ENCODE measurements around the gene KMT2A. TPM values are rescaled to one million over a fixed set of nuclear protein-coding genes. Genes with fewer than 3 reads are reported as not detected.
"Not testable (repeated sequence)": the region's sequence is repeated elsewhere in the genome, so short reads cannot be mapped to it uniquely, and the experiment has no call there.

Gene KMT2A
- polyA plus RNA-seq, 3 donors, result 36.0 to 39.2 (median 37.6) TPM

DNA sequence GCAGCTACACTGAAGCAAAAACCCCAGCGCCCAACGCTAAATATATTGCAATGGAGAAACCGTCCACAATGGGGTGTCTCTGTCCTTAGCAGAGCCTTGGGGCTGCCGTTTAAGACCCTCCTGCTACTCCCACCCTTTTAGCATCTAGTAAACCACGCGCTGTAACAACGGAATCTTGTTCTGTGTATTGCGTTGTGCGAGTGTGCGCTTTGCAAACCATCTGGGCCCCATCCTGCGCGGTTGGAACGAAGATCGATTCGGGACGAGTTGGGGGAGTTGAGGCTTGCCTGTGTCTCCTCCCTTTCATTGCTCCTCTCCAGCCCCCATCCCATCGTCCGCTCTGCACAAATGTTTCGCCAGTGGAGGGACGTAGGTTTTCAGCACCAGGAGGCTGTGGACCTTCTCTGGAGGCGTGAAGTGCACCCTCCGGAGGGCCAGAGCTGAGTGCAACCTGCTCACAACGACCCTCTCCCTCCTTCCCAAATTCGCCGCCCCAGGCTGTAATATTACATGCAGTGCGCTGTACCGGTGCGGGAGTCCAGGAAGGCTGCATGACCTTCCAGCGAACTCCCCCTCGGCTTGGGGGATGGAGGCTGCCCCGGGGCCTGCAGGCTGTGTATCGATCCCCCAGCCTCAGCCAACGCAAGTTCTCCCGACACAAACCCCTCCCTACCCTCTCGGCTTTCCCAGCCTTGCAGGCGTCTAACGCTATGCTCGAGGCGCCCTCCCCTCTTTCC is 1.6 kb upstream of the KMT2A start:
- peak in 2 of 3 donors; percentile 27 to 39 for DNase-seq (ENCODE audit: low read depth in 3 of 3, low spot score in 2 of 3)

DNA sequence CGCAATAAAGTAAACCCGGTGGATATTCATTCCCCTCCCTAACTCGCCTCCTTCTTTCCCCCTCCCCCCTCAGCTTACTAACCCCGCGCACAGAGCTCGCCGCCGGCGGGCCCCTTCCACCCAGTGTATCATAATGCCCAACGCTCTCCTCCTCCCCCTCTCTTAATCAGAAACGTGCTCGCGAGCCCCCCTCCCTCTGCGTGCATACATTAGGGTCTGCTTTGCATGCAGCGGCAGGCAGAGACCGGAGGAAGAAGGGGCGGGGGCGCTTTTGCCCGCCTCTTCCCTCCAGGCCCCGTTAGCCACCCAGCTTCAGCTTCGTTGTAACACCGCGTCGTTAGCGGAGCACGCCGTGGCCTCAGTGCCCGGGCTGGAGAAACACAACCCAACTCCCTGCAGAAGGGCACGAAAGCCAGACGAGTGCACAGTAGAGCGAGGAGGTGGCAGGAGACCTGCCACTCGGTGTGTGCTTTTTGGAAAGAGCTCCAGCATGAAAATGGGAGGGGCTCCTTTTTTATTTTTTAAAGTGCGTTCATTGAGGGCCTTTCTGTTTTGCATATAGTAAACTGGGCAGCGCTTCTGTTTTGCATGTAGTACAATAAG is 901 bp upstream of the KMT2A start:
- DNase-seq (ENCODE audit: low read depth in 3 of 3, low spot score in 2 of 3), result peak in 2 of 3 donors; percentile 49 to 50

DNA sequence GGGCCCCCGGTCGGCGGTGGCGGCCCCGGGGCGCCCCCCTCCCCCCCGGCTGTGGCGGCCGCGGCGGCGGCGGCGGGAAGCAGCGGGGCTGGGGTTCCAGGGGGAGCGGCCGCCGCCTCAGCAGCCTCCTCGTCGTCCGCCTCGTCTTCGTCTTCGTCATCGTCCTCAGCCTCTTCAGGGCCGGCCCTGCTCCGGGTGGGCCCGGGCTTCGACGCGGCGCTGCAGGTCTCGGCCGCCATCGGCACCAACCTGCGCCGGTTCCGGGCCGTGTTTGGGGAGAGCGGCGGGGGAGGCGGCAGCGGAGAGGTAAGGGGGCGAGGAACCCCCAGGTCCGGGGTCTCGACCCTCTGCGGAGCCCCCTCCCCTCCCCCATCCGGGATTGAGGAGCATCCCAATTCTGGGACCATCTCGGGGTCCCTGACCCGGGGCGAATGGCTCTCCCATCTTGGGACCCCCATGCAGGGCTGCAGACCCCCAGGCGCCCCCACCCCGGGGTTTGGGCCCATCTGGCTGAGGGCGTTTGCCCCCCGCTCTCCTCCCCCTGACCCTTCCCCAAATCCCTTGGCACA is 431 bp downstream of the KMT2A start:
- DNase-seq (ENCODE audit: low read depth in 3 of 3, low spot score in 2 of 3), result no peak

DNA sequence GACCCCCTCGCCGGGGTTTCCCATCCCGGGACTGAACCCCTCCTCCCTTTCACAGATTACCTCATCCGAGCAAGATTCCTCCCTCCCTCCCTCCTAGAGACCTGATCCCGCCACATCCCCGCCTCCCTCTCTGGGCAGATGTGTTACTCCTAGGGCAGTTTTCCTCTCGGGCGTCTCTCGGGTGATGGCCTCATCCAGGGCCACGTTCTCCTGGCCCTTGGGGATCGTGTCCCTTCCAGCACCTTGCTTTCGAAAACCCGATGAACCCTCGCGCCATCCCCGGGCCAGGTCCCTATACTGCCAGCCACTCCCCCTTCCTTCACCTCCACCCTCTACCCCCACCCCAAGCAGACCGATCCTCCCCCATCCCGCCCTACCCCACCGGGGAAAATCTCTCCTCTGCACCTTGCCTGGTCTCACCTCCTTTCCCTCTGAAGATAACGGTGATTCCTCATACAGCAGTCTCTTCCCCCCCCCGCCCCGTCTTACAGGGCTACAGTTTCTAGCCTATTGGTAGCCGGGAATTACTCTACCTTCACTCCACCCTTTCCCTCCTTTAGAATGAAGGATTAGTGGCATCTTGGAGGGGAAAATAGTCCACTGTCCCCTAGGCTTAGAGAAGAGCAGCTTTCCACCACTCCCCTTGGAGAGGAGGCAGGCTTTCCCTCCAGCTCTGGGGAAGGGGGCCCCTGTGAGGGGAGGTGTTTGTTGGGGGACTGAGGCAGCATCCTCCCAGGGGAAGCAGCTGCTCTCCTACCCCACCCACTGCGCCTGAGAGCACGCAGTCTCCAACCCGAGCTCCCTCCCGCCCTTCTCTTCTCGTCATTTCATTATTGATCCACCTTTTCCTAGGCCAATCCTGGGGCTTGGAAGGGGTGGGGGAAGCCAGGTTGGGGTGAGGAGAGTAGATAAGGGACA is 1.2 kb downstream of the KMT2A start:
- peak in 2 of 3 donors; percentile 29 to 36 for DNase-seq (ENCODE audit: low read depth in 3 of 3, low spot score in 2 of 3)

DNA sequence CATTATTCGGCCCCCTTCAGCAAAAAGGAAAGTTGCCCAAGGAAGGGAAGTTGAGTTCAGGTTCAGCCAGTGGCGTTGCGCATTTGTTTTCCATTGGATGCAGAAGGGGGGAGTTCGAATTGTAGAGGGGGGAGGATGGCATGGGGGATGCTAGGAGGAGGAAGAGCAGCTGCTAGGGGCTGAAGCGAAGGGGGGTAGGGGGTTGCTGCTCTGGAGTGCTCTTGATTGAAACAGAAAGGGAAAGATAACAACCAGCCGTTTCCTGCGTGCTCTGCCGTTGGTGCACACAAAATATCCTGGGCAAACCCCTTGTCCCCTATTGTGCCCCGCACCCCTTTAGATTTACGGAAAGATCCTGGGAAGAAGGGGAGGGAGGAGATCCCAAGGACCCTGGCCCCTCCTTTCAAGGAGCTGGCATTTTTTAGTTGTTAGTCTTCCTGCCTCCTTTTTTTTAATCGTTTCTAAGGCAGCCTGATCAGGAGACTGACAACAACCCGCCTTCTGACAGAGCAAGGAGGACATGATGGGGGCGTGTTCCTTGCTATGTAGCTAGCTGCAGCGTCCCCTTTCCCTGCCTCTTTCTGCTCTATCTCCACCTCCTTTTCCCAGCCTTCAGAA is 2.1 kb downstream of the KMT2A start:
- peak in 2 of 3 donors; percentile 38 to 64 for DNase-seq (ENCODE audit: low read depth in 3 of 3, low spot score in 2 of 3)

DNA sequence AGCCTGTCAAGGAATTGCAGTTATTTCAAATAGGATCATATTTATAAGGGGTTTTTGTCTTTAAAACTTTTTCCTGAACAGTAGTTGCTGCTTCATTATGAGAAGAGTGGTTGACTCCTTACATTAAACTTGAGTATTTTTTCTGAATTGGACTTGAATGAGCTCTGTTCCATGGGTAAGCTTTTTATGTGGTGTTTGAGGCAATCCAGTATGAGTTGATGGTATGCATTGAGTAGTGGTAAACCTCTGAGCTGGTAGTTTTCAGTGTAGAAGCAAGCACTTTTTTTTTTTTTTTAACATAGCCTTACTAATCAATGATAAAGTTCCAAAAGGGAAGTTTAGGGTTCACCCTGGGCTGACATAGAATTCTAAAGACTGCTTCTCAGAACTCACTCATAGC is 3.4 kb downstream of the KMT2A start:
- no peak for DNase-seq (ENCODE audit: low read depth in 3 of 3, low spot score in 2 of 3)

DNA sequence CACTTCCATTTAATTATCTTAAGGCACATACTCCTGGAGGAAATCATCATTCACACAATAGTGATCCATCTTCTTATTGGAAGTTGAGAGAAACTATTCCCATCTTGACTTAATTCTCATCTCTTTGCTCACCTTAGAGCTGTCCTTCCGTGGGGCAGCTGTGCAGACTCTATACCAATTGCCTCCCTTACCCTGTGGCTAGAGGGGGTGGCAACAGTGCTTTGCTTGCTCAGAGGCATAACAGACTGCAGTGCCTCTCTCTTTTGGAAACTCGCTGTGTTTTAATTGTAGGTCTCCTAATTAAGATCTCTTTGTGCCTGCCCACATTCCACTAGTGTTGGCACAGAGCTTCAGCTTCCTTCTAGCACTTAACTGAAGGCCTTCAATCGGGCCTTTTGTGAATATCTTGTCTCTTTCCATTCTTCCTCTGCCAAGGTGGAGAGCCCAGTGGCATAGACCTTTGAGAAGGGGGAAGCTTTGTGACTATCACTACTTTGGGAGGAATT is 5.5 kb downstream of the KMT2A start:
- no peak for DNase-seq (ENCODE audit: low read depth in 3 of 3, low spot score in 2 of 3)

DNA sequence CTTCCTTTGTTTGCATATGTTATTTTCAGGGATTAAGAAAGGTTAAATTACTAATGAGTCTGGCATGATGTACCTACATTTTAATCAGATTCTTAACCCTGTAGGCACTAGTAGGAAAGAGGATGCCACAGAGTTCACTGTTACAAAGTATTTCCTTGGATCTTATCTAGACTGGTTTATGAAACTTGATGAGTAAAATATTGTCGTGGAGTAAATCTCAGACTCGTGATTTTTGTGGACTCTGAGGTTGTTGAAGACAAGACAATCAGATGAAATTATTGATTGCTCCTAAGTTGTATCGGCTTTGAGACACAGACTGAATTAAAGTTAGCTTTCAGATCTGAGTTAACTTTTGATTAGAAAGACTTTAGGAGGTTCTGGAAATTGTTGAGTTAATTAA is 6.0 kb downstream of the KMT2A start:
- DNase-seq (ENCODE audit: low read depth in 3 of 3, low spot score in 2 of 3), result no peak

DNA sequence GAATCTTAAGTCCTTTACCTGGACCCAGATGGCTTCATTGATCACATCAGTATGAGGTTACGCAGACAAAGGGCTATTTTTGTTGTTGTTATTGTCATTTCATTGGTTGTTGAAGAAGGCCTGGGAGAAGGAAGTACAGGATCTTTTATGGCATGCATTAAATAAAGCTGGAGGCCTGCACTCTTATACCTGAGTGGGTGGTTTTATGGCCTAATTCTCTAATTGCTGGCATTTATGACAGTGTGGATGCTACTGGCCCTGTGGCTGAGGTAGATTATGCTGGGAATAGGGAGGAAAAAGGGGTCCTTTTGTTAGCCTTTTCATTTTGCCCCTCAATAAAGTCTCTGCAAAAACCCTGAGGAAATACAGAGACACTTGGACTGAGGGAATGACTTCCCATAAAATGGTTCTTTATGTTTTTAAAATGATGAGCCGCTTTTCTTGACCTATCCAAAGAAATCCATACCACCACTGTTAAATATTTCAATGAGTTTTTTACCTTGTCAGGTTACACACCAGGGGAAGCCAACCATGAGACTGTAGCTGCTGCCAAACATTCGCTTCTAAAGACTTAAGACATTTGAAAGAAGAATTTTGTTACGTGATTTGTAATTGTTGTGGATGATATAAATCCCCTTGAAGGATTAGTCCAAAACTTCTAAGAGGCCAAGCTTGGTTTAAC is 6.8 kb downstream of the KMT2A start:
- no peak for DNase-seq (ENCODE audit: low read depth in 3 of 3, low spot score in 2 of 3)

DNA sequence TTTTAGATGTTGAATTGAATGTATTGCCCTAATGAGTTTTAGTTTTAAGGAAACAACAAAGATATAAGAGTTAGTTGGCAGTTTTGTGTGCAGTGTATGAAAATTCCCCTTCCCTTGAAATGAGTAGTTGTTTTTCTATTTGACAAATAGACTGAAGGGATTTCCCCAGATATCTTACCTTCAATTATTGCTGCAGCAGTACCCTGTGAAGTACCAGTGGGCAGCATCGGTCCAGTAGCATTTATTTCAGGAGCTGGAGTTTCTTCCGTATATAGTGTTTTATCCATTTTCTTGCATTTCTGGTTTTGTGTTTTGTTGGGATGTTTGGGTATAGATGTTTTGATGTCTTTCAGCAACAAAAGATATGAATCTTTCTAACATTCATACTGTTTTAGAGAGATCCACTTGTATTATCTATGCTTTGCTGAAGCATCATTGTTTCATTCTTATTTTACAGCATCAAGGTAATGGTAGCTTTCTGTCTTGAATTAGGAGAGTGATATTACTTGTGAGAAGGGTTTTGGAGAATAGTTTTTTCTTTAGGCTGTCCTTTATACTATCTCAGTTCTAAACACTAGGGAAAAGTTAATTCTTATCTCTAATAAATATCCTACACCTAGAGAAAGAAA is 7.4 kb downstream of the KMT2A start:
- no peak for DNase-seq (ENCODE audit: low read depth in 3 of 3, low spot score in 2 of 3)

DNA sequence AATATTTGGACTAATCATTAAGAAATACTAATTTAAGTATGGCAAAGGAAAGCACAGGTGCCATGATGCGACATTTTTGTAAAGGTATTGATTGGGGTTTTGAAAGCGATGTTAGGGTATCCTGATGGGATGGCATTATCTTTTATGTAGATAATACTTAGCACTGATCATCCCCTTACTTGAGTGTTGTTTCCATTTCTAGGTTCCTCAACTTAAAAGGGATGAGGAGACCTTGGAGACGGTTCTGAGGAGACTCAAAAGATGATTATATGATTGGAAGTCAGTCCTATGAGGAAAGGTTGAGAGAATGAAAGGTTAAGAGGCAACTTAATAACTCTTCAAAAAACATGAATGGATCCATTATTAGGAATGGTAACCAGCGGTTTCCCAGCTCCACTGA is 11.1 kb downstream of the KMT2A start:
- no peak for DNase-seq (ENCODE audit: low read depth in 3 of 3, low spot score in 2 of 3)

DNA sequence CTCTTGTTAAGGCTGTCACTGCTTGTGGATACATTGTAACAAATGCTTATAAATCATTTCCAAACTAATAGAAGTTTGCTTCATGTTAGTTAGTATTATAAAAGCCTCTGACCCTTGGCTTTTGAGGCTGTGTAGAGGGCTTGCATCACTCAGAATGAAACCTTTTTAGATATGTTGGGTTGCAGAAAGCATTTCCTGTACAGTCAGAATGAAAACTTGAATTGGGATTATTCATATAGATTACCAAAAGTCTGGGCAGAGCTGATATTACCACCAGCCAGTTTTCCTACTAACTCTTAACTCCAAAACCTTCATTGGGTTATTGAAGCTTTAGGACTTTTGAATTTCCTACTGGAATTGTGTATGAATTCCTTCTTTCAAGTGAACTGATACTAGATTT is 12.0 kb downstream of the KMT2A start:
- DNase-seq (ENCODE audit: low read depth in 3 of 3, low spot score in 2 of 3), result no peak

DNA sequence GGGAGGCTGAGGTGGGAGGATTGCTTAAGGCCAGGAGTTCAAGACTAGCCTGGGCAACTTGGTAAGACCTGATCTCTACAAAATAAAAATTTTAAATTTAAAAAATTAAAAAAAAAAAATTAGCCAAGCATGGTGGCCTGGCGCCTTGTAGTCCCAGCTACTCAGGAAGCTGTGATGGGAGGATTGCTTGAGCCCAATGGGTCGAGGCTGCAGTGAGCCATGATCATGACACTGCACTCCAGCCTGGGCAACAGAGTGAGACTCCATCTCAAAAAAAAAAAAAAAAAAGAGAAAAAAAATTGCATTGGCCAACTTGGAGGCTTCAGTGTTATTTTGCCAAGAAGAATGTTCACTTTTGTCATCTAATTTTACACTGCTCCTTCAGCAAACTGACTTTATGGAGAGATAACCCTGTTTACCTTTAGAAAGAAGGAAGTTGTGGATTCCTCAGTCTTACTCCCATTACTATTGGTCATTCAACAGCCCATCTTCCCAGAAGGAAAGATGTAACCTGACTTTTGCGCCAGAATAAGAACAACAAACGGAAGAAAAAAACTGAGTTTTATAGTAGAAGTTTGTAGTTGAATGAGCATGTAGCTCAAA is 13.1 kb downstream of the KMT2A start:
- DNase-seq (ENCODE audit: low read depth in 3 of 3, low spot score in 2 of 3), result no peak

DNA sequence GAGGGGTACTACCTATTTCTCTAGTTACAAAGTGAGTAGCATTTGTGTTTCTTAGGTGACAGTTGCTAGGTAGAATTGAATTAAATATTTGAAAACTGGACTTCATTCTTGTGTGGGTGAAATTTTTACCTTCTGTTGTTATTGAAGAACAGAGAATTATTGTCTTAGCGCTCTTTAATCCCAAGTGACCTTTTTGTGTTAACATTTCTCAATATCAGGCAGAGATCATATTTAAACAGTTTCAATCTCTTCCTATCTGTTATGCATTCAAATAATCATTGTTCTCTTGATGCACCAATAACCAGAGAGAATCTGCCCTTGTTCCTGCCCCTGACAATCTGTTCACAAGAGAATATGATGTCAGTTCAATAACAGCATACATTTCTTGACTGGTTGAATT is 14.2 kb downstream of the KMT2A start:
- no peak for DNase-seq (ENCODE audit: low read depth in 3 of 3, low spot score in 2 of 3)

DNA sequence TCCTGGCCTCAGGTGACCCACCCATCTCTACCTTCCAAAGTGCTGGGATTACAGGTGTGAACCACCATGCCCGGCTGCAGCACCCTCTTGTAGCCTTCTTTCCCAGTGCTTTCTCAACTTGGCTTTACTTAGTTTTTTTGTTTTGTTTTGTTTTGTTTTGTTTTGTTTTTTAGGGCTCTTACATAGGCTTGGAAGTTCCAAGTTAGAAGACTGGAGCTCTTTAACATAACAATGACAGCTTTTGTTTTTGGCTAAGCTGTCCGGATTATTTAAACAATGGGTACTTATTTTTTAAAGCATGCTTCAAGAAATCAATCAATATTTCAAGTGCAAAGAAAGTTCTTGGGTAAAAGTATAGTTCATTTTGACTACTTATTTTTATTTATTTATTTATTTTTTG is 25.9 kb downstream of the KMT2A start:
- no peak for DNase-seq (ENCODE audit: low read depth in 3 of 3, low spot score in 2 of 3)

DNA sequence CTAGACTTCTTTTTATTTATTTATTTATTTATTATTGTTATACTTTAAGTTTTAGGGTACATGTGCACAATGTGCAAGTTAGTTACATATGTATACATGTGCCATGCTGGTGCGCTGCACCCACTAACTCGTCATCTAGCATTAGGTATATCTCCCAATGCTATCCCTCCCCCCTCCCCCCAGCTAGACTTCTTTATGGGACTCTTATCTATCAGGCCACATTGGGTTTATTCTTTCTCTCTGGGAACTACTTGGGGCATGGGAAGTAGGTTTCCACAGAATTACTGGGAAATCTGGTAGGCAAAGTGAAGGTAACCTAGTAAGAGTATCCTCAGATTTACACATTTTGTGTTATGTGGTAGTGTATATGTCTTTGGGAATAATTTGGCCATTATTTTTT is 32.7 kb downstream of the KMT2A start:
- not testable (repeated sequence) for DNase-seq (ENCODE audit: low read depth in 3 of 3, low spot score in 2 of 3)

DNA sequence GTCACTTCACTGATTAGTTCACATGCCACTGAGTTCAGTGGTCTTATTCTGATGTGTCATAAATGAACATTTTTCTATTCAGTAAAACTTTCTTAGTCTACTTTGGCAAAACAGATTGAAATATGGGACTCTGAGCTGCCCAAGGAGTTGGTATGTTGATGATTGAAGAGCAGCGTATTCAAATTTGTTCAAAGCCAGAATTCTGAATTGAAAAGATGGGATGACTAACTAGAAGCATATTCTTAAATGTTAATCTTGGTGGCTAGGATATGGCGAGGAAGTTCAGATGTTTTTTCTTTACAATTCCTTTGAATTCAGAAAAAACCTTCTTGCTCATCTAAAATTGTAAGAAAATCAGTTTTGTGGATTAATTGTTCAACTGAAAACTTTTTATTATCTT is 34.7 kb downstream of the KMT2A start:
- DNase-seq (ENCODE audit: low read depth in 3 of 3, low spot score in 2 of 3), result no peak

DNA sequence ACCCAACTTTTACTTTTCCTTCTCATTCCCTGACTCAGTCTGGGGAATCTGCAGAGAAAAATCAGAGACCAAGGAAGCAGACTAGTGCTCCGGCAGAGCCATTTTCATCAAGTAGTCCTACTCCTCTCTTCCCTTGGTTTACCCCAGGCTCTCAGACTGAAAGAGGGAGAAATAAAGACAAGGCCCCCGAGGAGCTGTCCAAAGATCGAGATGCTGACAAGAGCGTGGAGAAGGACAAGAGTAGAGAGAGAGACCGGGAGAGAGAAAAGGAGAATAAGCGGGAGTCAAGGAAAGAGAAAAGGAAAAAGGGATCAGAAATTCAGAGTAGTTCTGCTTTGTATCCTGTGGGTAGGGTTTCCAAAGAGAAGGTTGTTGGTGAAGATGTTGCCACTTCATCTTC is 37.2 kb downstream of the KMT2A start:
- no peak for DNase-seq (ENCODE audit: low read depth in 3 of 3, low spot score in 2 of 3)

DNA sequence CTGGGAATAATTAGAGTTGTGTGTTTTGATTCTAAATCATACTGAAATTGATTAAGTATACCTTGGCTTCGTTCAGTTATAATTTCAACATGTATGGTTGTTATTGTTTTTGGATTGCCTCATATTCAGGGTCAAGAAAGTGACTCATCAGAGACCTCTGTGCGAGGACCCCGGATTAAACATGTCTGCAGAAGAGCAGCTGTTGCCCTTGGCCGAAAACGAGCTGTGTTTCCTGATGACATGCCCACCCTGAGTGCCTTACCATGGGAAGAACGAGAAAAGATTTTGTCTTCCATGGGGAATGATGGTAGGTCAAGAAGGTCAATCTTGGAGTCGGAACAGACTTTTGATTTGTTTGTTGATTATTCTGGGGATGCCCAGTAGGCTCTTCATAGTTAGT is 40.4 kb downstream of the KMT2A start:
- DNase-seq (ENCODE audit: low read depth in 3 of 3, low spot score in 2 of 3), result no peak
